ENCODE measurements around the gene OSBPL9.
"Not testable (repeated sequence)": the region's sequence is repeated elsewhere in the genome, so short reads cannot be mapped to it uniquely, and the experiment has no call there.

OSBPL9 gene

DNA sequence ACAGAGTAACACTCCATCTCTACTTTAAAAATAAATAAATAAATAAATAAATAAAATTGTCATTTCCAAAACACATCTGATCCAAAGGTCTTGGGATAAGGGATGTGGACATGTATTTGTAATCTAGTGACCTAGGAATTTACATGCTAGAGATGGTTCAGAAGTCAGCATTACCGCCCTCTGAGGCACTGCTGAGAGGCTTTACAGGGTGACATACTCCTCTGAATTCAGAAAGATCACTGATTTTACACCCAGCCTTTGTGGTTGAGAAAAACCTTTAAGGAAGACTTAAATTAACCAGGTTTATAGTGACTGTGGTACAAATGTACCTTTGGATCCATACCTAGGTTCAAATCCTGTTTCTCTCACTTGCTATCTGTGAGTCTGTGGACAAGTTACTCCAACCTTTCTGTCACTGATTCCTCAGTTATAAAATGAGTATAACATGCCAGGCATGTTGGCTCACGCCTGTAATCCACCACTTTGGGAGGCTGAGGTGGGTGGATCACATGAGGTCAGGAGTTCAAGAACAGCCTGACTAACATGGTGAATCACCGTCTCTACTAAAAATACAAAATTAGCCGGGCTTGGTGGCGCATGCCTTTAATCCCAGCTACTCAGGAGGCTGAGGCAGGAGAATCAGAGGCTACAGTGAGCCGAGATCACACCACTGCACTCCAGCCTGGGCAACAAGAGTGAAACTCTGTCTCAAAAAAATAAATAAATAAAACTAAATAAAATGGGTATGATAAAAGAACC lies 20.1 kb downstream of the OSBPL9 start:
- peaks cover 7% of the 10 kb centered on the region; the same call in 1 of the 2 replicates for H3K4me1 ChIP-seq (ENCODE audit: insufficient read depth, low read length)
- H3K9me3 ChIP-seq (ENCODE audit: control insufficient read depth, insufficient read depth, low read length), result no peaks in the 10 kb centered on the region; the same call in 1 of the 2 replicates
- no peak overlapping the region for H3K9ac ChIP-seq (ENCODE audit: low read depth, low read length)
- H3K36me3 ChIP-seq (ENCODE audit: insufficient read depth, low read length), result no peaks in the 10 kb centered on the region

DNA sequence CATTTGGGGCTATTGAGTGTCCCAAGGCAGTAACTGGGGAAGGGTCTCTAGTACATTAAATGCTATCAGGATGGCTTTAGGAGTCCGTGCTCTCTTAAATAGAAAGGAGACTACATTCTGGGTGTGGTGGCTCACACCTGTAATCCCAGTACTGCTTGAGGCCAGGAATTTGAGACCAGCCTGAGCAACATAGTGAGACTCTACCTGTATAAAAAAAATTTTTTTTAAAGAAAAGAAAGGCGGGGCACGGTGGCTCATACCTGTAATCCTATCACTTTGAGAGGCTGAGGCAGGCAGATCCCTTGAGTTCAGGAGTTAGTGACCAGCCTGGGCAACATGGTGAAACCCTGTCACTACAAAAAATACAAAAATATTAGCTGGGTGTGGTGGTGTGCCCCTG lies 21.5 kb downstream of the OSBPL9 start:
- no peak overlapping the region for H3K9ac ChIP-seq (ENCODE audit: low read depth, low read length)
- no peaks in the 10 kb centered on the region for H3K36me3 ChIP-seq (ENCODE audit: insufficient read depth, low read length)
- no peaks in the 10 kb centered on the region; the same call in 1 of the 2 replicates for H3K9me3 ChIP-seq (ENCODE audit: control insufficient read depth, insufficient read depth, low read length)
- peaks cover 19% of the 10 kb centered on the region for H3K4me1 ChIP-seq (ENCODE audit: insufficient read depth, low read length)

DNA sequence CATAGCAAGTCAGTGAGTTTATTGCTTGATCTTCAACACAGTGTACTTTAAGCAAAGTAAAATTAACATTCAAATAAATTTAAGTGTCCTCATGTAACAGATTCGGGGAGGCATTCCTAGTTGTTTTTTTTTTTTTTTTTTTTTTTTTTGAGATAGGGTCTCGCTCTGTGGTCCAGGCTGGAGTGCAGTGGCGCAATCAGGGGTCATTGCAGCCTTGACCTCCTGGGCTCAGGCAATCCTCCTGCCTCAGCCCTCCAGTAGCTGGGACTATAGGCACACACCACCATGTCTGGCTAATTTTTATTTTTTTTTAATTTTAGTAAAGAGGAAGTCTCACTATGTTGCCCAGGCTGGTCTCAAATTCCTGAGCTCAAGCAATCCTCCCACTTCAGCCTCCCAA lies 22.8 kb downstream of the OSBPL9 start:
- Histone ChIP-seq H3K4me1 (ENCODE audit: insufficient read depth, low read length) (peaks cover 22% of the 10 kb centered on the region), H3K9me3 (ENCODE audit: control insufficient read depth, insufficient read depth, low read length) (no peaks in the 10 kb centered on the region; the same call in 1 of the 2 replicates), H3K9ac (ENCODE audit: low read depth, low read length) (no peak overlapping the region), H3K36me3 (ENCODE audit: insufficient read depth, low read length) (no peaks in the 10 kb centered on the region)

DNA sequence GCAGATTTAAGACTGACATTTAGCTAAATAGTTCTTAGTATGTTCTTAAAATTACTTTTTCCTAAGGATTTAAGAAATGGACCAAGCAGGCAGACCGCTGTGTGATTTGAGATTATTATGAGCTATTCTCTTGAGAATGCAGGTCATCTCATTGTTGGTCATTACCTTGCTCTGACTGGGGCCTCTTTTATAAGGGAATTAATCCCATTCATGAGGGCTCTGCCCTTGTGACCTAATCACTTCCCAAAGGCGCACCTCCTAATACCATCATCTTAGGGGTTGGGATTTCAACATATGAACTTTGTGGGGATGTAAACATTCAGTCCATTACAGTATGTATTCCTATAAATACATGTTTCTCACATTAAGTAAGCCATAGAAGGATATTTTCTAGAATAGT lies 24.2 kb downstream of the OSBPL9 start:
- H3K9me3 ChIP-seq (ENCODE audit: control insufficient read depth, insufficient read depth, low read length), result no peaks in the 10 kb centered on the region
- H3K36me3 ChIP-seq (ENCODE audit: insufficient read depth, low read length), result no peaks in the 10 kb centered on the region
- no peak overlapping the region for H3K9ac ChIP-seq (ENCODE audit: low read depth, low read length)
- peaks cover 30% of the 10 kb centered on the region for H3K4me1 ChIP-seq (ENCODE audit: insufficient read depth, low read length)

DNA sequence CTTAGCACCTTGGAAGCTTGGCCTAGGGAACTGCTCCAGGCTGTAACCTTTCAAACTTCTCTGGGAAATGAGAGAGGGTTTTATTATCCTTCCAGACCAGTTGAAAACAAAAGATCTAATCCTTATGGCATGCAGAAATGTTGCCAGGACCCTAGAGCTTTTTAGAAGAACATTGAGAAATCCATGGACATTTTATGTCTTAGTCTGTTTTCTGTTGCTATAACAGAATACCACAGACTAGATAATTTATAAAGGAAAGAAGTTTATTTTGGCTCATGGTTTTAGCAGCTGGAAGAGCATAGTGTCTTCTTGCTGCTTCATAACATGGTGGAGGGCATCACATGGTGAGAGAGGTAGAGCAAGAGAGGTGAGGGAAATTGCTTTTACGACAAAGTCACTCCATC lies 25.8 kb downstream of the OSBPL9 start:
- H3K9ac ChIP-seq (ENCODE audit: low read depth, low read length), result no peak overlapping the region
- H3K9me3 ChIP-seq (ENCODE audit: control insufficient read depth, insufficient read depth, low read length), result no peaks in the 10 kb centered on the region
- peaks cover 30% of the 10 kb centered on the region for H3K4me1 ChIP-seq (ENCODE audit: insufficient read depth, low read length)
- H3K36me3 ChIP-seq (ENCODE audit: insufficient read depth, low read length), result no peaks in the 10 kb centered on the region

DNA sequence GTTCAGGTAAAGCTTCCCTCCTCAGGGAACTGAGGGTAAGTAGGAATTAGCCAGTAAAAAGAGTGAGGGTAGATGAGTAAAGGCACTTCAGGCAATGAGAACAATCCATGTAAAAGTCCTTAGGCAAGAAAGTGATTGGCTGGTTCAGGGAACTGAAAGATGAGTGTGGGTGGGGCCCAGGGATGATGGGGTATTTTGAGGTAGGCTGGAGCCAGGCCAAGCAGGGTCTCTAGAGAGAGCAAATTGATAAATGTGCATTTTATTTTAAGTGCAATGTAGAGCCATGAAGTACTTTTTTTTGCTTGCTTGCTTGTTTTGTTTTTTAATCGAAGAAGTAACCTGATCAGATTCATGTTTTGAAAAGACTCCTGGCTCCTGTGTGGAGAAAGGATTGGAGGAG lies 26.5 kb downstream of the OSBPL9 start:
- peaks cover 34% of the 10 kb centered on the region for H3K4me1 ChIP-seq (ENCODE audit: insufficient read depth, low read length)
- no peaks in the 10 kb centered on the region for H3K36me3 ChIP-seq (ENCODE audit: insufficient read depth, low read length)
- no peak overlapping the region for H3K9ac ChIP-seq (ENCODE audit: low read depth, low read length)

DNA sequence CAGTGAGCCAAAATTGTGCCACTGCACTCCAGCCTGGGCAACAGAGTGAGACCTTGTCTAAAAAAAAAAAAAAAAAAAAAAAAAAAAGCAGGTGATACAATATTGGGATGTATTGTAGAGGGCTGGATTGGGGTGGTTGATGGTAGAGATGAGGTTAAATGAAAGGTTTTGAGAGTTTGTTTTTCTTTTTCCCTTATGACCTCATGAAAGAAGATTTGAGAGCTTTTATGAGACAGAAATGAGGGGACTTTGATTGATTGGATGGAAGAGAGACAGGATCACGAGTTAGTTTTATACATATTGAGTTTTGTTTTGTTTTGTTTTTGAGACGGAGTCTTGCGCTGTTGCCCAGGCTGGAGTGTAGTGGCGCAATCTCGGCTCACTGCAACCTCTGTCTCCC lies 27.1 kb downstream of the OSBPL9 start:
- Histone ChIP-seq H3K9ac (ENCODE audit: low read depth, low read length) (no peak overlapping the region), H3K36me3 (ENCODE audit: insufficient read depth, low read length) (no peaks in the 10 kb centered on the region), H3K4me1 (ENCODE audit: insufficient read depth, low read length) (peaks cover 34% of the 10 kb centered on the region), H3K9me3 (ENCODE audit: control insufficient read depth, insufficient read depth, low read length) (no peaks in the 10 kb centered on the region)

More for the DNA sequence above, 26.5 kb downstream of the OSBPL9 start:
- H3K9me3 ChIP-seq (ENCODE audit: control insufficient read depth, insufficient read depth, low read length), result no peaks in the 10 kb centered on the region

DNA sequence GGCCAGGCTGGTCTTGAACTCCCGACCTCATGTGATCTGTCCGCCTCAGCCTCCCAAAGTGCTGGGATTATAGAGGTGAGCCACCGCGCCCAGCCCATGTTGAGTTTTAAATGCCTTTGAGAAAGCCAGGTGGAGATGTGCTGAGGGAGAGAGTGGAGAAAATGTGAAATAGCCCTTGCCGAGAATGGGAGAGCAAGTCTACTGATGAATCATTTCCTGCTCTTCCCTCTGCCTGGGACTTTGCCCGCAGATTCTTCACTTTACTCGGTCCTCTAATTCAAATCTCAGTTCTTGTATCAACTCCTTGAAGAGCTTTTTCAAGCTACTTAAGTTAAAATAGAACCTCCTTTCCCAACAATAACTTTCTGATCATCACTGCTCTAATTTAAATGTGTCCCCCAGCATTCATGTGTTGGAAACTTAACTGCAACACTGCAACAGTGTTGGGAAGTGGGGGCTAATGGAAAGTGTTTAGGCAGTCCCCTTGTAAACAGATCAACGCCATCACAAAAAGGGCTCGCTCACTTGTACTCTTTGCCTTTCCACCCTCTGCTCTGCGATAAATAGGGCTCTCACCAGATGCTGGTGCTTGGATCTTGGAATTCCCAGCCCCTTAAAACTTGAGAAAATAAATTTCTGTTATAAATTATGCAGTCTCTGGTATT lies 27.8 kb downstream of the OSBPL9 start:
- H3K36me3 ChIP-seq (ENCODE audit: insufficient read depth, low read length), result no peaks in the 10 kb centered on the region
- H3K9ac ChIP-seq (ENCODE audit: low read depth, low read length), result 0 out of 2 replicates have a peak overlapping the region, but pooled peaks have one; percentile 18
- H3K9me3 ChIP-seq (ENCODE audit: control insufficient read depth, insufficient read depth, low read length), result no peaks in the 10 kb centered on the region
- peaks cover 36% of the 10 kb centered on the region for H3K4me1 ChIP-seq (ENCODE audit: insufficient read depth, low read length)

DNA sequence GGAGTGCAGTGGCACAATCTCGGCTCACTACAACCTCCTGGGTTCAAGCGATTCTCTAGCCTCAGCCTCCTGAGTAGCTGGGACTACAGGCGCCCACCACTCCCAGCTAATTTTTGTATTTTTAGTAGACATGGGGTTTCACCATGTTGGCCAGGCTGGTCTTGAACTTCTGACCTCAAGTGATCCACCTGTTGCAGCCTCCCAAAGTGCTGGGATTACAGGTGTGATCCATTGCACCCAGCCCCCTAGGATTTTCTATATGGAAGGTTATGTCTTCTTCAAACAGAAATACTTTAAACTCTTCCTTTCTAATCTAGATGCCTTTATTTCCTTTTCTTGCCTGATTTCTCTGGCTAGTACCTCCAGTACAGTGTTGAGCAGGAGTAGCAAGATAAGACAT lies 29.7 kb downstream of the OSBPL9 start:
- H3K4me1 ChIP-seq (ENCODE audit: insufficient read depth, low read length), result peaks cover 46% of the 10 kb centered on the region
- H3K9me3 ChIP-seq (ENCODE audit: control insufficient read depth, insufficient read depth, low read length); H3K36me3 ChIP-seq (ENCODE audit: insufficient read depth, low read length); H3K9ac ChIP-seq (ENCODE audit: low read depth, low read length): not testable (repeated sequence)

DNA sequence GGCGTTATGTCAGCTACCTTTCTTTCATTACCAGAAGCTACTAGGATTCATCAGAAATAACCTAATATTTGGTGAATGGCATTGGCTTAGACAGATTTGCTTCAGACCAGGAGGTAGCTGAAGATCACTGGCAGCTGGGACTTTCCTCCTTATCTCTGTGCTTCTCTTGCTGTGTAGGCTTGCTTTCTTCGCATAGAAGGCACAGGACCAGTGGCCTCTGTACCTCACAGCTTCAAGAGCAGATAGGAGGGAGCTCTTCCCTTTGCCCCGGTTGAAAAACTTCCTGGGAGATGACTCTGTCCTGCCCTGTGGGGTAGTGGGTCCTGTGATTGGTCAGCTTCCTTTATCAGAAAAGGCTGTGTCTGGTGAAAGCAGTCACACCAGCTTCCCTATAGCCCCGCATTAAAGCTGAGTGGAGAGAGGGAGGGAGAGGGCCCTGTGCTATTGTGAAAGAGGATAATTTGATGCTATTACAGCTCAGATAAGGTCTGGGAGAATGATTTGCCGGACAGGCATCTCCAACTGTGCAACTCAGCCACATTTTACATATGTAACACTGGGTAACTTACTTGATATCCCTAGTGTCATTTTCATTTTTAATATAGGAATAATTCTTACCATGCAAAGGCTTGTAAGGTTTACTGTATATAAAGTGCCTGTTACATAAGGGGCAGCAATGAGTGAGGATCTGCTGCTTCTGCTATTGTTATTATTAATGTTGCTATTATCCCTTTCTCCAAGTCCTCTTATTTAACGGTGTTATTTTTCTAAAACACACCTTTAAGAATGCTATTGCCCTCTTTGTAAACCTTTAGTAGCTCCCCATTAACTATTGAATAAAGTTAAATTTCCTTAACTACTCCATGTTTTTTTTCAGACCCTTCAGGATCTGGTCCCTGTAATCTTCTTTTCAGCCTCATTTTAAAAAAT lies 31.6 kb downstream of the OSBPL9 start:
- H3K4me1 ChIP-seq (ENCODE audit: insufficient read depth, low read length), result peaks cover 31% of the 10 kb centered on the region
- H3K9ac ChIP-seq (ENCODE audit: low read depth, low read length), result no peak overlapping the region

DNA sequence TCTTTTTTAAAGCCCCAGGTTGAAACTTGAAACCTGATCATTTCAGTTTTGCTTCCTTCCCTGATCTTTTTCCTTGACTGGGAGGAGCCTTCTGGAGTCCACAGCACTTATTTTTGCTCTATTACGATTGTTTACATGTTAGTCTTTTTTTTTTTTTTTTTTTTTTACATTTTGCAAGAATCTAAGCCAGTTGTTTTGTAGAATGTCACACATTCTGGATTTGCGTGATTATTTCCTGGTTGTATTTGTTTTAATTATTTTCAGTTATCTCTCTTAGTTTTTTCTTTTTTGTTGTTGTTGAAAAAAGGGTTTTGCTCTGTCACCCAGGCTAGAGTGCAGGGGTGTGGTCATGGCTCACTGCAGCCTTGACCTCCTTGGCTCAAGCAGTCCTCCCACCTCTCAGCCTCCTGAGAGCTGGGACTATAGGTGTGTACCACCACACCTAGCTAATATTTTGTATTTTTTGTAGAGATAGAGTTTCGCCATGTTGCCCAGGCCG lies 32.8 kb downstream of the OSBPL9 start:
- H3K9me3 ChIP-seq (ENCODE audit: control insufficient read depth, insufficient read depth, low read length), result no peaks in the 10 kb centered on the region
- H3K36me3 ChIP-seq (ENCODE audit: insufficient read depth, low read length), result no peaks in the 10 kb centered on the region
- peaks cover 28% of the 10 kb centered on the region for H3K4me1 ChIP-seq (ENCODE audit: insufficient read depth, low read length)
- H3K9ac ChIP-seq (ENCODE audit: low read depth, low read length), result no peak overlapping the region

More for the DNA sequence above, 31.6 kb downstream of the OSBPL9 start:
- Histone ChIP-seq H3K36me3 (ENCODE audit: insufficient read depth, low read length) (no peaks in the 10 kb centered on the region), H3K9me3 (ENCODE audit: control insufficient read depth, insufficient read depth, low read length) (no peaks in the 10 kb centered on the region)

DNA sequence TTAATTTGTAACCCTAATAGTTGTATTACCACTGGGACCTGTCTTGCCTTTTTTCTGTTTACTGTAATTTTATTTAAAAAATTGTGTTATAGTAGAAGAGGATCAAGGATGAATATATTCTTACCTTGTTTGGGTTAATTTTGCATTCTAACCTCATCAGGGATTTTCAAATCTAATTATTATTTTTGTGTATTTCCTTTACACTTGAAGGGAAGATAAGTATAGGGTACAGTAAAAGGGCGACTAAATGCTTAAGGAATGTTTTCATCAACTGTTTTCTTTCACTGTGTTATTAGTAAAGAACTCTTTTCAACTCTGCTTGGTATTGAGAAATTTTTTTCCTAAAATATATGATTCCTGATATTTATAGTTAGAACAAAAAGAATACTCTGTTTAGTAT lies 33.3 kb downstream of the OSBPL9 start:
- Histone ChIP-seq H3K36me3 (ENCODE audit: insufficient read depth, low read length) (no peaks in the 10 kb centered on the region), H3K9ac (ENCODE audit: low read depth, low read length) (no peak overlapping the region), H3K9me3 (ENCODE audit: control insufficient read depth, insufficient read depth, low read length) (no peaks in the 10 kb centered on the region), H3K4me1 (ENCODE audit: insufficient read depth, low read length) (peaks cover 23% of the 10 kb centered on the region)

DNA sequence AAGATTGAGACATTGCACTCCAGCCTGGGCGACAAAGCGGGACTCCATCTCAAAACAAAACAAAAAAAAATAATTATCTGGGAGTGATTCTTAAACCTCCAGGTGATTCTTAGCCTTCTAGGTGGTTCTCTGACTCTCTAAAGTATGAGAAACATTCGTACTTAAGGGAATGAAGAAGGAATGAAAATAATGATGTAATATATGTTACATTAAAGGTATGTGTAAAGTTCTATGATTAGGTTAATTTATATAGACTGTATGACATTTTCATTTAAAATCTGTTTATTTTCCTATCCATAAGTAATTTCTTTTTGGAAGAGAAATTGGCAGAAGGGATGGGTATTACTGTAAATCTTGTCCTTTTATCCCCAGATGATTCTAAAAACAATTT lies 34.7 kb downstream of the OSBPL9 start:
- Histone ChIP-seq H3K4me1 (ENCODE audit: insufficient read depth, low read length) (peaks cover 20% of the 10 kb centered on the region), H3K9ac (ENCODE audit: low read depth, low read length) (no peak overlapping the region), H3K36me3 (ENCODE audit: insufficient read depth, low read length) (no peaks in the 10 kb centered on the region), H3K9me3 (ENCODE audit: control insufficient read depth, insufficient read depth, low read length) (no peaks in the 10 kb centered on the region)

DNA sequence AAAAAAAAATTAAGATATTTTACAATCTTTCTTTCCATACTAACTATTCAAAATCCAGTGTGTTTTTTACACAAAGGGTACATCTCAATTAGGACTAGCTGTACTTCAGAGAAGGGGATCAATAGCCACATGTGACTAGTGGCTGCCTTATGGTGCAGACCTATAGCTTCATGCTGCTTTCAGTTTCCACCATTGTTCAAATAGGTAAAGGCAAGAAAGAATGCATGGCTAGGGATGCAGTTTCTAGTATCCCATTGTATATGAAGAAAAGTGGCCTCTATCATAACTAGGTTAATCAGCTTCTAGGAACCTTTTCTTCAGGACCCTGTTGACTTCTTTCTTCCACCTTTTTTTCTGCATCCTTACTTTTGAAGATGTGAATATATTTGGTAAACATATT lies 35.7 kb downstream of the OSBPL9 start:
- no peaks in the 10 kb centered on the region for H3K36me3 ChIP-seq (ENCODE audit: insufficient read depth, low read length)

More for the DNA sequence above, 35.7 kb downstream of the OSBPL9 start:
- no peaks in the 10 kb centered on the region for H3K9me3 ChIP-seq (ENCODE audit: control insufficient read depth, insufficient read depth, low read length)
- peaks cover 19% of the 10 kb centered on the region for H3K4me1 ChIP-seq (ENCODE audit: insufficient read depth, low read length)
- no peak overlapping the region for H3K9ac ChIP-seq (ENCODE audit: low read depth, low read length)

Data from ES-I3 (cell line).